22Rv1 (cell line): ENCODE results near the gene ZNF581.

ENCODE experiments used
- H3K27ac ChIP-seq: fragments of 450-650 bp; 2 replicates; pipeline ENCODE4 v1.5.1; 2017
- CTCF ChIP-seq: fragments of 450-650 bp; IDR thresholded peaks from 2 replicates; pipeline ENCODE4 v1.5.1; 2017; ENCODE audit warnings: mild to moderate bottlenecking
- ZFX ChIP-seq: fragments of 450-650 bp; IDR thresholded peaks from 2 replicates; pipeline ENCODE4 v1.6.1; 2017; ENCODE audit warnings: antibody characterized with exemption, borderline replicate concordance

Gene ZNF581

GRCh38 chr19:55622242-55622969, 21.0 kb upstream of the ZNF581 start:
- TF ChIP-seq CTCF (no peak), ZFX (no peak)
- H3K27ac ChIP-seq = no peak overlapping the region

GRCh38 chr19:55623130-55623529, 20.3 kb upstream of the ZNF581 start:
- TF ChIP-seq ZFX = no peak
- no peak for TF ChIP-seq CTCF

GRCh38 chr19:55623561-55623960, 19.9 kb upstream of the ZNF581 start:
- peak overlapping the region; percentile 86; the same call in 1 of the 2 replicates for H3K27ac ChIP-seq
- no peak for TF ChIP-seq CTCF
- no peak for TF ChIP-seq ZFX

More at GRCh38 chr19:55623130-55623529, 20.3 kb upstream of the ZNF581 start:
- no peak overlapping the region for H3K27ac ChIP-seq

- H3K27ac ChIP-seq = peak within 1 kb of the TSS; percentile 86
- TF ChIP-seq ZFX (no peak), CTCF (no peak)
Observed at GRCh38 chr19:55624109-55625003, 19.1 kb upstream of the ZNF581 start, which contains the start of gene ZNF784. Gene ZNF784 (minus strand): TSS chr19:55624566. CDS start chr19:55624561, 5 bp downstream.

GRCh38 chr19:55625004-55625326, 18.5 kb upstream of the ZNF581 start:
- no peak for TF ChIP-seq CTCF
- no peak for TF ChIP-seq ZFX
- H3K27ac ChIP-seq = peak overlapping the region; percentile 86

GRCh38 chr19:55626350-55626749, 17.1 kb upstream of the ZNF581 start:
- no peak overlapping the region for H3K27ac ChIP-seq
- no peak for TF ChIP-seq ZFX
- TF ChIP-seq CTCF = no peak

- no peak overlapping the region; the same call in 1 of the 2 replicates for H3K27ac ChIP-seq
- TF ChIP-seq ZFX = no peak
- peak; percentile 84 for TF ChIP-seq CTCF
Observed at GRCh38 chr19:55632463-55632834, 11.0 kb upstream of the ZNF581 start.
